Activated gamma-delta T cell treated with anti-CD3 and anti-CD28 coated beads, Interleukin-2, amount 50 U/mL, for 16 hours (primary cell): ENCODE data around the gene TKTL1.
"Not testable (repeated sequence)": the region's sequence is repeated elsewhere in the genome, so short reads cannot be mapped to it uniquely, and the experiment has no call there.

Source experiments
- DNase-seq: peaks from one replicate; pipeline ENCODE4 v3.0.0-alpha.2; 2020; ENCODE audit warnings: low read depth

The TKTL1 gene

GRCh38 chrX:154295664-154296310 lies at the start of gene TKTL1:
TSS of gene TKTL1 (plus strand) at chrX:154295795. CDS start at chrX:154295860, 65 bp downstream.
- DNase-seq: no peak

DNA sequence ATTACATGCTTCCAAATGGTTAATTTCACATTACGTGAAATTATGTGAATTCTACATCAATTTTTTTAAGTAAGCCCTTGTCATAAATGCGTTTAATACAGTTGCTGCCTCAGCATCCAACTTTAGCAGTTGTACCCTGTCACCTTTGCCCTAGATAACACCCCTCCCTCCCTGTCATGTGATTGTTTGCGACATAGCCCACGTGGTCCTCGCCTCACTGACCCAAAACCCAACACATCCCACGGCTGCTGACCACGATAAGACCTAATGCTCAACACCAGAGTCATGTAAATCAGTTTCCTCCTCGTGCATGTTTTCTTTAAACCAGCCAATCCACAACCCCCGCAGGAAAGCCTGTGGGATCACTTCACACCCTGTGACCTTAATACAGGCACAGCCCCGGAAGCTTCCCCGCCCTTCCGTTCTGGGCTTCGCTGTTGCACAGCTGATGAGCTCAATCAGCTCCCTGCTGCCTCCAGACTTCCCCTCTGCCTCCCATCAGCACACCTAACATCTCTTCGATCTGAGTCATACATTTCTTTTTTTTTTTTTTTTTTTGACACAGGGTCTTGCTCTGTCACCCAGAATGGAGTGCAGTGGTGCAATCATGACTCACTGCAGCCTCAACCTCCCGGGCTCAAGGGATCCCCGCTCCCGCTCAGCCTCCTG lies 48.1 kb upstream of the TKTL1 start:
- not testable (repeated sequence) for DNase-seq

GRCh38 chrX:154248076-154248475 lies 47.5 kb upstream of the TKTL1 start:
- not testable (repeated sequence) for DNase-seq

DNA sequence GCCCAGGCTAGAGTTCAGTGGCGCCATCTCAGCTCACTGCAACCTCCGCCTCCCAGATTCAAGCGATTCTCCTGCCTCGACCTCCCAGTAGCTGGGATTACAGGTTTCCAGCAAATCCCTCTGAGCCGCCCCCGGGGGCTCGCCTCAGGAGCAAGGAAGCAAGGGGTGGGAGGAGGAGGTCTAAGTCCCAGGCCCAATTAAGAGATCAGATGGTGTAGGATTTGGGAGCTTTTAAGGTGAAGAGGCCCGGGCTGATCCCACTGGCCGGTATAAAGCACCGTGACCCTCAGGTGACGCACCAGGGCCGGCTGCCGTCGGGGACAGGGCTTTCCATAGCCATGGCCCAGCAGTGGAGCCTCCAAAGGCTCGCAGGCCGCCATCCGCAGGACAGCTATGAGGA lies 38.3 kb upstream of the TKTL1 start, which contains the start of gene OPN1MW3:
TSS of gene OPN1MW3 (plus strand) at position 301 of the 400 bp plus-strand sequence. CDS start at position 339, 38 bp downstream.
- DNase-seq: not testable (repeated sequence)

- DNase-seq: not testable (repeated sequence)
Observed at GRCh38 chrX:154258711-154259110, 36.9 kb upstream of the TKTL1 start.

DNA sequence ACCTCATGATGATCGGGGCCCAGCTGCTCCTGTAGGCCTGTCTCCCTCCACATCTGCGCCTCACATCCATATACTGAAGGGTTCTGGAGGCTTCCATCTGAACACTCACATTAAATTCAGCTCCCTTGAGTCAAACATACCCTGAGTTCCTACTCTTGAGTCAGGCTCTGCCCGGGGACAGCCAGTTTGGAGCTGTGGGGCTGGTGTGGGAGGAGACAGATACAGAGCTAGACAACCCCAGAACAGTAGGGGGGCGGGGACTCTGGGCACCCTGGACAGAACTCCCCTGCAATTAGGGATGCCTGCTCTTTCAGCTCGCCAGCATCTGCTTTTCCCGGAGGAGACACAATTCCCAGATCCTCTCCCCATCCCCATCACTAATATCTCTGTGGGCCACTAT lies 32.5 kb upstream of the TKTL1 start:
- not testable (repeated sequence) for DNase-seq

DNA sequence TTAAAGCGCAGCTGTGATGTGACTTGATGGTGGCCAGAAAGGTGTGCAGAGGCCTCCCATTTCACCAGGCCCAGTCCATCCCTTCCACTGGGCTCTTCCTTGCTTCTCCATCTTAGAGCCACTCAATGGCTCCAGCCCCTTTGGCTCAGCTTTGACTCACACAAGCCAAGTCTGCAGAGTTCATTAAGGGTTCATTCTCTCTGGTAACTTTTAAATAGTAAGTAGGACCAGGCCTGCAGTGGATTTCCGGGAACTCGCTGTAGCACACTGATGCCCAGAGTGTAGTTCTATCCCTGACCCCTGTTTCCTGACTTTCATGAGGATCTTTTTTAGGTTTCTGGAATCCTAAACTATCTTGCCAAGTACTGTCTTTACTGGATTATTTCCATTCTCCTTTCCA lies 26.4 kb upstream of the TKTL1 start:
- DNase-seq: not testable (repeated sequence)

DNA sequence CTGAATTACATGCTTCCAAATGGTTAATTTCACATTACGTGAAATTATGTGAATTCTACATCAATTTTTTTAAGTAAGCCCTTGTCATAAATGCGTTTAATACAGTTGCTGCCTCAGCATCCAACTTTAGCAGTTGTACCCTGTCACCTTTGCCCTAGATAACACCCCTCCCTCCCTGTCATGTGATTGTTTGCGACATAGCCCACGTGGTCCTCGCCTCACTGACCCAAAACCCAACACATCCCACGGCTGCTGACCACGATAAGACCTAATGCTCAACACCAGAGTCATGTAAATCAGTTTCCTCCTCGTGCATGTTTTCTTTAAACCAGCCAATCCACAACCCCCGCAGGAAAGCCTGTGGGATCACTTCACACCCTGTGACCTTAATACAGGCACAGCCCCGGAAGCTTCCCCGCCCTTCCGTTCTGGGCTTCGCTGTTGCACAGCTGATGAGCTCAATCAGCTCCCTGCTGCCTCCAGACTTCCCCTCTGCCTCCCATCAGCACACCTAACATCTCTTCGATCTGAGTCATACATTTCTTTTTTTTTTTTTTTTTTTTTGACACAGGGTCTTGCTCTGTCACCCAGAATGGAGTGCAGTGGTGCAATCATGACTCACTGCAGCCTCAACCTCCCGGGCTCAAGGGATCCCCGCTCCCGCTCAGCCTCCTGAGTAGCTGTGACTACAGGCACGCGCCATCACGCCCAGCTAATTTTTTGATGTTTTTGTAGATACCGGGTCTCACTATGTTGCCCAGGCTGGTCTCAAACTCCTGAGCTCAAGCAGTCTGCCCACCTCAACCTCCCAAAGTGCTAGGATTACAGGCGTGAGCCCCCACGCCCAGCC lies 10.9 kb upstream of the TKTL1 start:
- DNase-seq: not testable (repeated sequence)

DNA sequence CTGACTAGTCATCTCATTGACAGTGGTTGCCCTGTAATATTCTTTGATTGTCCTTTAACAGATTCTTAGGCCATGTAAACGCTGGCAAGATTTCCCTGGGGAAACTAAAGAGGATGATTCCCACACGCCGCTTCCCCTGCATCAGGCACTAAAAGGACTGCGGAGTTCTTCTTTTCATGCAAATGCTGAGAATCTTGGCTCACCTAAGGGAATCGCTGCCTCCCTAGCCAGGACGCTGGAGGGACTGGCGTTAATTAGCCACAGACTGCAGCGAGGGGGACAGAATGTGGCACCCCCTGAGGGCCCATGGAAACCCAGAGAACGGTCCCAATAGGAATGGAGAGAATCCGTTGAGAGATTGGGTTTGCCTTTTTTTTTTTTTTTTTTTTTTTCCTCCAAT lies 9.2 kb upstream of the TKTL1 start:
- DNase-seq: not testable (repeated sequence)

GRCh38 chrX:154294791-154295574 lies 612 bp upstream of the TKTL1 start, which contains the start of gene TEX28:
TSS of gene TEX28 (minus strand) at chrX:154295124. CDS start at chrX:154292117, 3,007 bp downstream.
- DNase-seq: no peak

DNA sequence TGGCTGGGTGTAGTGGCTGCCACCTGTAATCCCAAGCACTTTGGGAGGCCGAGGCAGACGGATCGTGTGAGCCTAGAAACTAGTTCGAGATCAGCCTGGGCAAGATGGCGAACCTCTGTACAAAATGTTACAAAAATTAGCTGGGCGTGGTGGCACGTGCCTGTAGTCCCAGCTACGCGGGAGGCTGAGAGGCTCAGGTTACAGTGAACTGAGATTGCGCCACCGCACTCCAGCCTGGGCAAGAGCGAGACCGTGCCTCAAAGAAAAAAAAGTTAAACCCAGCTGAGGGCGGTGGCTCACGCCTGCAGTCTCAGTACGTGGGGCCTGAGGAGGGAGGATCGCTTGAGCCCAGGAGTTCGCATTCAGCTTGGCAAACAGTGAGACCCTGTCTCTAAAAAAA lies 1.1 kb downstream of the TKTL1 start:
- DNase-seq: no peak

DNA sequence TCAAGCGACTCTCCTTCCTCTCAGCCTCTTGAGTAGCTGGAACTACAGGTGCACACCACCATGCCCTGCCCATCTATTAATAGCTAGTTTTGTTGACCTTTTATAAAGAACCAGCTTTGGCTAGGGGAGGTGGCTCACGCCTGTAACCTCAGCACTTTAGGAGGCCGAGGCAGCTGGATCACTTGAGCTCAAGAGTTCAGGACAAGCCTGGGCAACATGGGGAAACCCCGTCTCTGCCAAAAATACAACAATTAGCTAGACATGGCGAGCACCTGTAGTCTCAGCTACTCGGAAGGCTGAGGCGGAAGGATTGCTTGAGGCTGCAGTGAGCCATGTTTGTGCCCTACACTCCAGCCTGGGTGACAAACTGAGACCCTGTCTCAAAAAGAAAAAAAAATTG lies 2.7 kb downstream of the TKTL1 start:
- no peak for DNase-seq

GRCh38 chrX:154300816-154301215 lies 5.2 kb downstream of the TKTL1 start:
- no peak for DNase-seq

DNA sequence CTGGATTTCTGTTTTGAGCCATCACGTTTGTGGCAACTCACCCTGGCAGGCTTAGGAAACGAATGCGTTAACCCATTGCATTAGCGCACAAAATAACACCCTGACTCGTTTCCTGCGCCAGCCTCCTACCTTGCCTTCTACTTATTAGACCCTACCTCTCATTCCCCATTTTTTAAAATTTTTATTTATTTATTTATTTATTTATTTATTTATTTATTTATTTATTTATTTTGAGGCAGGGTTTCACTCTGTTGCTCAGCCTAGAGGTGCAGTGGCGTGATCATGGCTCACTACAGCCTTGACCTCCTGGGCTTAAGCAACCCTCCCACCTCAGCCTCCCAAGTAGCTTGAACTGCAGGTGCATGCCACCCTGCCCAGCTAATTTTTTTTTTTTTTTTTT lies 7.4 kb downstream of the TKTL1 start:
- DNase-seq: not testable (repeated sequence)

DNA sequence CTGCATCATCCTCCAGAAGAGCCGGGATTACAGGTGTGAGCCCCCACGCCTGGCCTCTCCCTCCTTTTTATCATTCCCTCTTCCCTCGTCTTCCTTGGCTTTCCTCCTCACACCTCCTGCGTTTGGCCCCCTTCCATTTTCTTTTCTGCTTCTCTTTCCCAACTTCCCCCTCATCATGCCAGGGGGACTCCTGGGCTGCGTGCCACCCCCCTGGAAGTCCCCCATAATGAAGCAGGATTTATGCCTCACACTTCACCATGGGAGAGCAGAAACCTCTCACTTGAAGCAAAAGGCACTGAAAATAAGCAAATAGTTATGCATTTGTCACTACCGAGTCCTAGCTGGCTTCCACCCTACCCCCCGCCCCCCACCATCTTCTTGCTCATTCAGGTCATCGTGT lies 7.9 kb downstream of the TKTL1 start:
- DNase-seq: no peak

DNA sequence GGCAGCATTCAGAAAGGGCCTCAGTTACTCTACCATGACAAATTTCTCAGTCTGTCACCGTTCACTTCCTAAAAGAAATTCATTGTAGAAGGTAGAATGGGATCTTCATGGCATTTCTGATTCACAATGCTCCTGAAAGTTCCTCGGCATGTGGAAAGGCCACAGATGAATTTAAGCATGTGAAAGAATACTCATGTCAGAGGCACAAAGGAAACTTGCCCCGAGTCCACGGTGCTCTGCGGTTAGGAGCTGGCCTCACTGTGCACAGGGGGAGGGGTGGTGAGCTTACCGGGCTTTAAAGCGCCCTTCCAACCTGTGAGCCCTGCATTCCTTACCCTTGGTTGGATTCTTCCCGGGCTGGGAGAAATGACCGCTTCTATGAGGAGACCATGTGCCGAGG lies 9.3 kb downstream of the TKTL1 start:
- no peak for DNase-seq

GRCh38 chrX:154305541-154306205 lies 10.1 kb downstream of the TKTL1 start:
- no peak for DNase-seq

DNA sequence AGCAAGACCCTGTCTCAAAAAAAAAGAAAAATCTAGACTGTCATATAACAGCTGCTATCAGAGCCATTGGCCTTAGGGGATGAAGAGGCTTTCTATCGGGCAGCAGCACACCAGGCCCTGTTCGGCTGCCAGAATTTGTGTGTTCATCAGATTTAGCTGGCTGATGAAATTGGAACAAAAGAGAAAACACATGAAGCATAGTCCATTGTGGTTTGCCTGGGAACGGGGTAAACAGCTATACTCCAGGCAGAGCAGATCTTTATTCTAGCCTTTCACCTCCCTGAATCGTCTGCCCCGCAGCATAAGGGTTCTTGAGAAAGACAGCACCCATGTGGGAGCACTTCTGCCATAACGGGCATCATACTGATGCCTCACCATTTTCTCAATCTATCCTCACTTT lies 11.6 kb downstream of the TKTL1 start:
- DNase-seq: no peak

- DNase-seq: peak; percentile 76
Observed at GRCh38 chrX:154308108-154308946, 12.7 kb downstream of the TKTL1 start.

- DNase-seq: no peak
Observed at GRCh38 chrX:154309041-154309775, 13.6 kb downstream of the TKTL1 start.
